Progenitor cell of endocrine pancreas (in vitro differentiated cells): Measurements from ENCODE around the gene ENTPD7. TPM values are rescaled to one million over a fixed set of nuclear protein-coding genes. Genes with fewer than 3 reads are reported as not detected.

Experiments
- DNase-seq: peaks from one replicate; pipeline ENCODE4 v3.0.0; 2021; ENCODE audit warnings: low spot score; ENCODE audit not compliant: unreplicated experiment
- H3K27ac Mint-ChIP-seq: 2 replicates; pipeline ENCODE4 v1.8.0; 2021; ENCODE audit warnings: mild to moderate bottlenecking, moderate library complexity, mixed read lengths
- H3K27me3 Mint-ChIP-seq: 2 replicates; pipeline ENCODE4 v1.8.0; 2021; ENCODE audit warnings: mixed read lengths
- H3K36me3 Mint-ChIP-seq: 2 replicates; pipeline ENCODE4 v1.8.0; 2022; ENCODE audit warnings: mixed read lengths; ENCODE audit not compliant: insufficient read depth
- H3K4me1 Mint-ChIP-seq: 2 replicates; pipeline ENCODE4 v1.8.0; 2021; ENCODE audit warnings: low read depth, mixed read lengths
- H3K4me3 Mint-ChIP-seq: 2 replicates; pipeline ENCODE4 v1.8.0; 2021; ENCODE audit warnings: low read depth, mild to moderate bottlenecking, moderate library complexity, mixed read lengths
- H3K9me3 Mint-ChIP-seq: 2 replicates; pipeline ENCODE4 v1.8.0; 2021; ENCODE audit warnings: low read depth, mixed read lengths
- total RNA-seq: library from RNA; stranded (reverse); gene quantifications from 2 replicates; pipeline ENCODE4 v1.2.1, GENCODE V29; 2021
- TF ChIP-seq, protein P1 (sequence below): fragments of 200-600 bp; sonication (generic); IDR thresholded peaks from one replicate; pipeline ENCODE4 v1.5.0; 2021; ENCODE audit warnings: antibody characterized with exemption, mild to moderate bottlenecking; ENCODE audit not compliant: unreplicated experiment

ENTPD7 gene
- total RNA-seq, 1 donor from 2014 or later, result 31.2 TPM

DNA sequence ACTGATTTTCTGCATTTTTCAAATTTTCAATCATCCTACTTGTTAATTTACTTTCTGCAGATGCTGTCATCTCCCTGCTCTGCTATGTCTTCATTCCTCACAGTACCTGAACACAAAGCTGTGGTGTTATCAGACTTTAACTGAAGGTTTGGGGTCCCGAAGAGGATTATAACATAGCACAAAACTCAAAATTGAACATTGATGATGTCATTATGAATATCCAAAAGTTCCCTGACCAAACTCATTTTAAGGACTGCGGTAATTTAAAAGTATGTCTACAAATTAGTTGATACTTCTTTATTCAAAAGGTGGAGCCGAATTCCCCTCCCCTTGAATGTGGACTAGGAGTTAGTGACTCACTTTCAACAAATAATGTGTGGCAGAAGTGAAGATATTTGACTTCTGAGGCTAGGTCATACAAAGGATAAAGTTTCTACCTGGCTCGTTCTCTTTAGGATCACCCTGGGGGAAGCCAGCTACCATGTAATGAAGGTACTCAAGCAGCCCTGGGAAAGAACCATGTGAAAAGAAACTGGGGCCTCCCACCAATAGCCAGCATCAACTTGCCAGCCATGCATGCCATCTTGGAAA, 6.4 kb upstream of the ENTPD7 start:
- H3K4me3 Mint-ChIP-seq, result no peak overlapping the region
- peaks cover 16% of the 10 kb centered on the region for H3K27me3 Mint-ChIP-seq
- peaks cover 2% of the 10 kb centered on the region for H3K36me3 Mint-ChIP-seq
- H3K27ac Mint-ChIP-seq, result no peak overlapping the region
- H3K4me1 Mint-ChIP-seq, result no peaks in the 10 kb centered on the region
- TF ChIP-seq, protein P1, sequence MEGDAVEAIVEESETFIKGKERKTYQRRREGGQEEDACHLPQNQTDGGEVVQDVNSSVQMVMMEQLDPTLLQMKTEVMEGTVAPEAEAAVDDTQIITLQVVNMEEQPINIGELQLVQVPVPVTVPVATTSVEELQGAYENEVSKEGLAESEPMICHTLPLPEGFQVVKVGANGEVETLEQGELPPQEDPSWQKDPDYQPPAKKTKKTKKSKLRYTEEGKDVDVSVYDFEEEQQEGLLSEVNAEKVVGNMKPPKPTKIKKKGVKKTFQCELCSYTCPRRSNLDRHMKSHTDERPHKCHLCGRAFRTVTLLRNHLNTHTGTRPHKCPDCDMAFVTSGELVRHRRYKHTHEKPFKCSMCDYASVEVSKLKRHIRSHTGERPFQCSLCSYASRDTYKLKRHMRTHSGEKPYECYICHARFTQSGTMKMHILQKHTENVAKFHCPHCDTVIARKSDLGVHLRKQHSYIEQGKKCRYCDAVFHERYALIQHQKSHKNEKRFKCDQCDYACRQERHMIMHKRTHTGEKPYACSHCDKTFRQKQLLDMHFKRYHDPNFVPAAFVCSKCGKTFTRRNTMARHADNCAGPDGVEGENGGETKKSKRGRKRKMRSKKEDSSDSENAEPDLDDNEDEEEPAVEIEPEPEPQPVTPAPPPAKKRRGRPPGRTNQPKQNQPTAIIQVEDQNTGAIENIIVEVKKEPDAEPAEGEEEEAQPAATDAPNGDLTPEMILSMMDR, result no peak
- DNase-seq, result no peak
- H3K9me3 Mint-ChIP-seq, result peaks cover 7% of the 10 kb centered on the region

- no peak for DNase-seq
- no peaks in the 10 kb centered on the region for H3K36me3 Mint-ChIP-seq
- H3K27me3 Mint-ChIP-seq, result peaks cover 20% of the 10 kb centered on the region
- H3K27ac Mint-ChIP-seq, result no peak overlapping the region
- H3K4me3 Mint-ChIP-seq, result no peak overlapping the region
- H3K9me3 Mint-ChIP-seq, result peaks cover under 1% of the 10 kb centered on the region
- TF ChIP-seq, protein P1, result no peak
- peaks cover 4% of the 10 kb centered on the region for H3K4me1 Mint-ChIP-seq
Measured at GRCh38 chr10:99654390-99655175, 4.7 kb upstream of the ENTPD7 start.

DNA sequence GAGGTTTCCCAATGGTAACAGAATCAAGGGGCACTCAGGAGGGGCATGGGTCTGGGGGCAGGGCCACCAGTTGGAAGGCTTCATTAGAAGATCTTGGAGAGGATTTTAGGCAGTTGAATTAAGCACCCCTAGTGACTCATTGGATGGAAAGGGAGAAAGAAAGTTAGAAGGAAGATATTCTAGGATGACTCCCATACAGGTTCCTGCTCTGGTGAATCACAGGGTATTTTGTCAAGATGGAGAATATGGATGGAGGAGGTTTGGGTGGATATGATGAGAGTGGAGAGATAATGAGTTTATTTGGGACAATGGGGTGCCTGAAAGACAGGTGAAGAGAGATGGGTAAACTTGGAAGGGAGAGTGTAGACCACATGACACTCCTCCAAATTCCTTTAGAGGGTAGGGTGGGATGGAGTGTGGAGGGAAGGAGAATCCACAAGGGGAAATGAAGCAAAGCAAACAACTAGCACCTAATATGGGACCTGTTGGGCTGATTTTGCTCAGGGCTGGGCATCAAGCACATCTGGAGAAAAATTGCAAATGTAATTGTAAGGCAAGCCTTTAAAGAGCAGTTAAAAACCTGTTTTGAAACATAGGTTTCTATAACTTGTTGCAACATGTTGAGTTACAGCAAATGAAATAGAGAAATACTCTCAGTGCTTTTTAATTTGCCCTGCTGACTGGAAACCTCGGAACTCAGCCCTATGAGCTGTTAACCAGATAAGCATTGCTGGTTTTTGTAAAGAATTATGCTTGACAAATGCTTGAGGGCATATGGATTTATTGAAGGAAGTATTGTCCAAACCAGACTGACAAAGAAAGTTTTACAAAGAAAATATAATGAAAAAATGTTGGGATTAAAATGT, 2.9 kb upstream of the ENTPD7 start:
- Mint-ChIP-seq H3K4me1 (peaks cover 11% of the 10 kb centered on the region), H3K9me3 (no peaks in the 10 kb centered on the region), H3K36me3 (no peaks in the 10 kb centered on the region), H3K27ac (no peak overlapping the region), H3K4me3 (no peak overlapping the region), H3K27me3 (peaks cover 19% of the 10 kb centered on the region)
- DNase-seq, result no peak
- TF ChIP-seq, protein P1, result no peak

- H3K27ac Mint-ChIP-seq, result peak overlapping the region; percentile 89
- TF ChIP-seq, protein P1, result no peak
Measured at GRCh38 chr10:99658622-99659030, 683 bp upstream of the ENTPD7 start.

GRCh38 chr10:99659868-99660366, 608 bp downstream of the ENTPD7 start:
- Mint-ChIP-seq H3K4me1 (peaks cover 11% of the 10 kb centered on the region), H3K9me3 (no peaks in the 10 kb centered on the region), H3K27me3 (peaks cover 19% of the 10 kb centered on the region), H3K4me3 (peak overlapping the region; percentile 83), H3K36me3 (peaks cover 8% of the 10 kb centered on the region), H3K27ac (peak overlapping the region; percentile 86)
- no peak for DNase-seq
- TF ChIP-seq, protein P1, result no peak

More at GRCh38 chr10:99658622-99659030, 683 bp upstream of the ENTPD7 start:
- H3K4me1 Mint-ChIP-seq, result peaks cover 11% of the 10 kb centered on the region
- peak overlapping the region; percentile 83 for H3K4me3 Mint-ChIP-seq
- H3K9me3 Mint-ChIP-seq, result no peaks in the 10 kb centered on the region
- H3K27me3 Mint-ChIP-seq, result peaks cover 19% of the 10 kb centered on the region
- H3K36me3 Mint-ChIP-seq, result peaks cover 5% of the 10 kb centered on the region
- DNase-seq, result no peak
